Activated CD8-positive, alpha-beta memory T cell treated with anti-CD3 and anti-CD28 coated beads, Interleukin-2, amount 50 U/mL, for 1 hour (primary cell): ENCODE results near the gene GLRA3.
"Not testable (repeated sequence)": the region's sequence is repeated elsewhere in the genome, so short reads cannot be mapped to it uniquely, and the experiment has no call there.

Experiments
- DNase-seq: peaks from one replicate; pipeline ENCODE4 v3.0.0-alpha.2; 2020; ENCODE audit errors: extremely low read depth

Gene GLRA3

GRCh38 chr4:174810834-174811233 is 18.2 kb downstream of the GLRA3 start:
- DNase-seq: no peak

GRCh38 chr4:174808836-174809235 is 20.2 kb downstream of the GLRA3 start:
- DNase-seq: no peak

GRCh38 chr4:174808119-174808518 is 20.9 kb downstream of the GLRA3 start:
- DNase-seq: no peak

- no peak for DNase-seq
Measured at GRCh38 chr4:174805746-174806145, 23.3 kb downstream of the GLRA3 start.

GRCh38 chr4:174794543-174795094 is 34.4 kb downstream of the GLRA3 start:
- DNase-seq: no peak

- DNase-seq: no peak
Measured at GRCh38 chr4:174789657-174790056, 39.4 kb downstream of the GLRA3 start.

- DNase-seq: not testable (repeated sequence)
Measured at GRCh38 chr4:174778274-174778986, 50.6 kb downstream of the GLRA3 start.

- DNase-seq: no peak
Measured at GRCh38 chr4:174775366-174775765, 53.7 kb downstream of the GLRA3 start.

GRCh38 chr4:174764105-174764729 is 64.8 kb downstream of the GLRA3 start:
- DNase-seq: no peak

- no peak for DNase-seq
Measured at GRCh38 chr4:174763454-174764104, 65.5 kb downstream of the GLRA3 start.

- no peak for DNase-seq
Measured at GRCh38 chr4:174761451-174761850, 67.6 kb downstream of the GLRA3 start.

GRCh38 chr4:174757736-174758135 is 71.3 kb downstream of the GLRA3 start:
- DNase-seq: no peak

- no peak for DNase-seq
Measured at GRCh38 chr4:174753021-174753420, 76.0 kb downstream of the GLRA3 start.

- DNase-seq: no peak
Measured at GRCh38 chr4:174752026-174752425, 77.0 kb downstream of the GLRA3 start.

GRCh38 chr4:174749091-174749490 is 80.0 kb downstream of the GLRA3 start:
- no peak for DNase-seq

GRCh38 chr4:174746710-174747109 is 82.3 kb downstream of the GLRA3 start:
- DNase-seq: no peak

- no peak for DNase-seq
Measured at GRCh38 chr4:174742561-174742960, 86.5 kb downstream of the GLRA3 start.

- no peak for DNase-seq
Measured at GRCh38 chr4:174739576-174739975, 89.5 kb downstream of the GLRA3 start.

- DNase-seq: no peak
Measured at GRCh38 chr4:174734181-174734580, 94.9 kb downstream of the GLRA3 start.

- DNase-seq: no peak
Measured at GRCh38 chr4:174717828-174718227, 111.2 kb downstream of the GLRA3 start.

- no peak for DNase-seq
Measured at GRCh38 chr4:174716986-174717770, 111.9 kb downstream of the GLRA3 start.
